CD8-positive, alpha-beta memory T cell (primary cell): Measurements from ENCODE around the gene SLC25A41. TPM values are rescaled to one million over a fixed set of nuclear protein-coding genes. Genes with fewer than 3 reads are reported as not detected.
A peak's percentile ranks its signal among the peaks of the same experiment; 100 is the strongest.
"Not testable (repeated sequence)": the region's sequence is repeated elsewhere in the genome, so short reads cannot be mapped to it uniquely, and the experiment has no call there.

Source experiments
- CTCF ChIA-PET: fragments of 350-600 bp; sonication (Branson Sonifier 250); formaldehyde crosslinking; loops from one replicate; lab custom pipeline; 2021; ENCODE audit warnings: antibody characterized with exemption; lab: Charles Lee
- POLR2A ChIA-PET: fragments of 350-600 bp; sonication (Branson Sonifier 250); formaldehyde crosslinking; loops from one replicate; lab custom pipeline; 2021; ENCODE audit warnings: antibody characterized with exemption; lab: Charles Lee
- DNase-seq, 5 donors: peaks; one replicate each; pipeline versions ENCODE4 v3.0.0 to v3.0.0-alpha.2; 2020 to 2022; ENCODE audit warnings: mixed read lengths in 1 of 5
- H3K27ac ChIP-seq: one replicate; pipeline ENCODE4 v1.7.0; 2013; ENCODE audit warnings: low read depth, mild to moderate bottlenecking, low read length, moderate library complexity
- H3K27me3 ChIP-seq: 2 replicates; pipeline ENCODE4 v1.7.0; 2013; ENCODE audit warnings: low read length, mild to moderate bottlenecking; ENCODE audit not compliant: insufficient read depth, poor library complexity, severe bottlenecking
- H3K36me3 ChIP-seq: 2 replicates; pipeline ENCODE4 v1.7.0; 2013; ENCODE audit warnings: mild to moderate bottlenecking, low read length, moderate library complexity; ENCODE audit not compliant: insufficient read depth
- H3K4me1 ChIP-seq: 2 replicates; pipeline ENCODE4 v1.7.0; 2013; ENCODE audit warnings: mild to moderate bottlenecking, low read length, moderate library complexity; ENCODE audit not compliant: insufficient read depth
- H3K4me3 ChIP-seq: 2 replicates; pipeline ENCODE4 v1.7.0; 2013; ENCODE audit warnings: mild to moderate bottlenecking, low read length
- H3K9me3 ChIP-seq: 2 replicates; pipeline ENCODE4 v1.7.0; 2013; ENCODE audit warnings: mild to moderate bottlenecking, low read length
- H3K27ac Mint-ChIP-seq, 8 donors: one replicate each; pipeline ENCODE4 v1.8.0; 2020 to 2021; ENCODE audit warnings: mixed read lengths in 8 of 8, mild to moderate bottlenecking in 6 of 8, inconsistent platforms in 3 of 8, moderate library complexity in 3 of 8
- H3K27me3 Mint-ChIP-seq, 2 donors: one replicate each; pipeline ENCODE4 v1.8.0; 2020 to 2021; ENCODE audit warnings: mixed read lengths in 2 of 2, mild to moderate bottlenecking in 1 of 2, moderate library complexity in 1 of 2
- H3K36me3 Mint-ChIP-seq, 3 donors: one replicate each; pipeline ENCODE4 v1.8.0; 2020 to 2021; ENCODE audit warnings: mixed read lengths in 3 of 3, inconsistent platforms in 1 of 3, mild to moderate bottlenecking in 1 of 3
- H3K4me1 Mint-ChIP-seq, 3 donors: one replicate each; pipeline ENCODE4 v1.8.0; 2020 to 2021; ENCODE audit warnings: mixed read lengths in 3 of 3, inconsistent platforms in 1 of 3, mild to moderate bottlenecking in 1 of 3
- H3K4me3 Mint-ChIP-seq, 7 donors: one replicate each; pipeline ENCODE4 v1.8.0; 2020 to 2021; ENCODE audit warnings: mixed read lengths in 7 of 7, mild to moderate bottlenecking in 6 of 7, moderate library complexity in 4 of 7, inconsistent platforms in 2 of 7
- H3K9me3 Mint-ChIP-seq, 5 donors: one replicate each; pipeline ENCODE4 v1.8.0; 2020 to 2022; ENCODE audit warnings: mixed read lengths in 5 of 5, mild to moderate bottlenecking in 3 of 5, moderate library complexity in 2 of 5, inconsistent platforms in 1 of 5
- polyA plus RNA-seq: library from polyadenylated mRNA; unstranded; fragments of 300-500 nt; fragmentation: Illumina TruSeq; gene quantifications from one replicate; pipeline ENCODE4 v1.2.3, GENCODE V29; 2021
- total RNA-seq, 2 experiments: library from RNA; stranded (reverse); gene quantifications; one replicate each; pipeline ENCODE4 v1.2.3, GENCODE V29; 2021

SLC25A41 gene
- total and polyA plus RNA-seq, 3 experiments from 2014 or later, result 0.28 to 0.33 TPM; not detected in 1

GRCh38 chr19:6409346-6409745 is 24.2 kb downstream of the SLC25A41 start:
- POLR2A ChIA-PET, result no interaction called here
- Mint-ChIP-seq H3K27ac (no peak overlapping the region), H3K9me3 (no peaks in the 10 kb centered on the region), H3K36me3 (peaks cover 0 to 14% (median 0%) of the 10 kb centered on the region in 3 donors), H3K27me3 (no peaks in the 10 kb centered on the region), H3K4me1 (no peaks in the 10 kb centered on the region), H3K4me3 (no peak overlapping the region)
- DNase-seq, result no peak
- no peaks in the 10 kb centered on the region for H3K36me3 ChIP-seq
- CTCF ChIA-PET, result no interaction called here
- H3K4me3 ChIP-seq, result no peak overlapping the region
- H3K27me3 ChIP-seq, result no peaks in the 10 kb centered on the region
- H3K4me1 ChIP-seq, result no peaks in the 10 kb centered on the region
- H3K9me3 ChIP-seq, result no peaks in the 10 kb centered on the region
- H3K27ac ChIP-seq, result no peak overlapping the region

GRCh38 chr19:6406401-6406800 is 27.2 kb downstream of the SLC25A41 start:
- Histone ChIP-seq H3K4me1 (no peaks in the 10 kb centered on the region), H3K4me3 (no peak overlapping the region), H3K27ac (no peak overlapping the region), H3K27me3 (no peaks in the 10 kb centered on the region), H3K9me3 (no peaks in the 10 kb centered on the region), H3K36me3 (no peaks in the 10 kb centered on the region)
- H3K36me3 Mint-ChIP-seq, result no peaks in the 10 kb centered on the region
- no peaks in the 10 kb centered on the region for H3K9me3 Mint-ChIP-seq
- no peak for DNase-seq
- CTCF ChIA-PET, result no interaction called here
- no peaks in the 10 kb centered on the region for H3K4me1 Mint-ChIP-seq
- H3K27me3 Mint-ChIP-seq, result no peaks in the 10 kb centered on the region
- H3K27ac Mint-ChIP-seq, result no peak overlapping the region
- no peak overlapping the region for H3K4me3 Mint-ChIP-seq
- POLR2A ChIA-PET, result no interaction called here

- no peaks in the 10 kb centered on the region for H3K27me3 ChIP-seq
- H3K9me3 ChIP-seq, result no peaks in the 10 kb centered on the region
- no peaks in the 10 kb centered on the region for H3K4me1 ChIP-seq
- DNase-seq, result no peak
- Mint-ChIP-seq H3K27me3 (no peaks in the 10 kb centered on the region), H3K9me3 (no peaks in the 10 kb centered on the region), H3K4me3 (no peak overlapping the region), H3K36me3 (no peaks in the 10 kb centered on the region), H3K4me1 (no peaks in the 10 kb centered on the region), H3K27ac (peak overlapping the region in 1 of 8 donors; percentile 38)
- no peak overlapping the region for H3K4me3 ChIP-seq
- ChIA-PET POLR2A (no interaction called here), CTCF (no interaction called here)
- H3K27ac ChIP-seq, result no peak overlapping the region
- no peaks in the 10 kb centered on the region for H3K36me3 ChIP-seq
Measured at GRCh38 chr19:6402837-6403608, 30.5 kb downstream of the SLC25A41 start.

DNA sequence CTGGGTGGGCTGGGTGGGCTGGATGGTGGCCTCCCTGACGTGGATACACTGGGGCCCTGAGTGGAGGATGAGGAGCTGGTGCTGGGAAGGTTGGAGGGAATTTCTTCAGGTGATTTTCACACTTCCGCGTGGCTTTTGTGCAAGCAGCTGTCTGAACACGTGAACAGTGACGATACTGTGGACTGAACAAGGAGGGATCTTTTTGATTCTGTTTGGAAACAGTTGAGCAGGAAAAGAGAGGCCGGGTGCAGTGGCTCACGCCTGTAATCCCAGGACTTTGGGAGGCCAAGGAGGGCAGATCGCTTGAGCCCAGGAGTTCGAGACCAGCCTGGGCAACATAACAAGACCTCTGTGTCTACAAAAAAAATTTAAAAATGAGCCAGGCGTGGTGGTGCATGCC is 31.5 kb downstream of the SLC25A41 start:
- H3K27me3 ChIP-seq, result no peaks in the 10 kb centered on the region
- H3K4me1 Mint-ChIP-seq, result no peaks in the 10 kb centered on the region
- no peaks in the 10 kb centered on the region for H3K4me1 ChIP-seq
- H3K36me3 Mint-ChIP-seq, result no peaks in the 10 kb centered on the region
- DNase-seq, result no peak
- H3K4me3 Mint-ChIP-seq, result no peak overlapping the region
- ChIA-PET POLR2A (no interaction called here), CTCF (interaction anchor here (1.1 kb wide), 1 partner anchor 11 kb away, joined by 3 read pairs; no protein-coding TSS in a partner anchor)
- no peaks in the 10 kb centered on the region for H3K9me3 Mint-ChIP-seq
- H3K36me3 ChIP-seq, result no peaks in the 10 kb centered on the region
- H3K27ac ChIP-seq, result no peak overlapping the region
- H3K9me3 ChIP-seq, result no peaks in the 10 kb centered on the region
- no peak overlapping the region for H3K27ac Mint-ChIP-seq
- H3K27me3 Mint-ChIP-seq, result no peaks in the 10 kb centered on the region
- no peak overlapping the region for H3K4me3 ChIP-seq

- H3K27ac ChIP-seq, H3K4me1 Mint-ChIP-seq, H3K36me3 Mint-ChIP-seq, H3K27ac Mint-ChIP-seq, H3K4me3 Mint-ChIP-seq, H3K27me3 ChIP-seq, DNase-seq, POLR2A ChIA-PET, H3K4me1 ChIP-seq, H3K27me3 Mint-ChIP-seq, CTCF ChIA-PET, H3K36me3 ChIP-seq, H3K9me3 Mint-ChIP-seq, H3K4me3 ChIP-seq, H3K9me3 ChIP-seq: not testable (repeated sequence)
Measured at GRCh38 chr19:6400062-6400944, 33.3 kb downstream of the SLC25A41 start.

DNA sequence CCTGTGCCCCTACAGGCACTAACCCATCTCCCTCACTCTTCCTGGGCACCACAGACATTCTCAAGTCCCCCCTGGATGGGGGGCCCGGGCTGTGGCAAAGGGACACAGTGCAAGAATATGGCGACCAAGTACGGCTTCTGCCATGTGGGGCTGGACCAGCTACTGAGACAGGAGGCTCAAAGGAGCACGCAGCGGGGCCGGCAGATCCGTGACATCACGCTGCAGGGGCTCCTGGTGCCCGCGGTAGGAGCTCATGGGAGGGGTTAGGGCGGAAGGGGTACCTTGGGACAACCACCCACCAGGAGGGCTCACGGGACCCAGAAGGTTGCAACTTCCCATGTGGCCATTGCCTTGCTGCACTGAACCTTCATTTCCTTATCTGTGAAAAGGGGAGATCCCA is 37.3 kb downstream of the SLC25A41 start:
- Mint-ChIP-seq H3K27me3 (peaks cover 0 to 4% of the 10 kb centered on the region in 2 donors), H3K4me1 (peaks cover 19 to 21% (median 21%) of the 10 kb centered on the region in 3 donors), H3K36me3 (peaks cover 0 to 19% (median 2%) of the 10 kb centered on the region in 3 donors), H3K27ac (peak overlapping the region in 1 of 8 donors; percentile 48), H3K9me3 (no peaks in the 10 kb centered on the region), H3K4me3 (no peak overlapping the region)
- Histone ChIP-seq H3K27ac (no peak overlapping the region), H3K36me3 (no peaks in the 10 kb centered on the region), H3K27me3 (no peaks in the 10 kb centered on the region), H3K4me3 (no peak overlapping the region), H3K9me3 (no peaks in the 10 kb centered on the region), H3K4me1 (peaks cover 20% of the 10 kb centered on the region)
- ChIA-PET POLR2A (no interaction called here), CTCF (no interaction called here)
- no peak for DNase-seq

- Mint-ChIP-seq H3K9me3 (no peaks in the 10 kb centered on the region), H3K27me3 (peaks cover 0 to 5% of the 10 kb centered on the region in 2 donors), H3K4me3 (peak overlapping the region; percentile 22 to 98 (median 93)), H3K36me3 (peaks cover 0 to 26% (median 5%) of the 10 kb centered on the region in 3 donors), H3K4me1 (peaks cover 23 to 28% (median 26%) of the 10 kb centered on the region in 3 donors), H3K27ac (peak overlapping the region in 7 of 8 donors; percentile 55 to 99 (median 82))
- Histone ChIP-seq H3K27me3 (no peaks in the 10 kb centered on the region), H3K36me3 (peaks cover 5% of the 10 kb centered on the region), H3K27ac (no peak overlapping the region), H3K4me1 (peaks cover 24% of the 10 kb centered on the region), H3K4me3 (no peak overlapping the region), H3K9me3 (no peaks in the 10 kb centered on the region)
- DNase-seq, result no peak
- ChIA-PET CTCF (no interaction called here), POLR2A (interaction anchor here (0.7 kb wide), 1 partner anchor 268 kb away, joined by 10 read pairs; no protein-coding TSS in a partner anchor)
Measured at GRCh38 chr19:6394831-6395230, 38.7 kb downstream of the SLC25A41 start.
